ENCODE results near the gene SBF2.
"Not testable (repeated sequence)": the region's sequence is repeated elsewhere in the genome, so short reads cannot be mapped to it uniquely, and the experiment has no call there.

SBF2 gene

DNA sequence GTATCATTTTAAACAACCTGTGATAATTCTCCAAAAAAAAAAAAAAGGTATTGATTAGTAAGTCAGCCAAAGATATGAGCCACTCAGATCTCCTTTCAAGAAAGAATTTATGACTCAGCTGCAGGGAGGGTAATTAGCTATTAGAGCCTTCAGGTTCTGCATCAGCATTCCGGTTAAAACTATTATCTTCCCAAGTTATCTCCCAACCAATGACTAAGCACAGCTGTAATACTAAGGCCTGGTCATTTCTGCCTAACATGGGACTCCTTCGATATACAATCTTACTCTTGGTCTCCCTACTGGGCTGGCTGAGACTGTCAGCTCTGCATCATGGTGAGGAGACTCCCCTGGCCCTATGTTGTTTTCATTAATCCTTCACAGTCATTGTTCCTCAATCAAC, 60.4 kb downstream of the SBF2 start:
- Histone ChIP-seq H3K9me3 (ENCODE audit: control insufficient read depth, low read length) (no peaks in the 10 kb centered on the region), H3K9ac (ENCODE audit: low read length) (no peak overlapping the region), H3K4me1 (ENCODE audit: control insufficient read depth, insufficient read depth, low read length) (no peaks in the 10 kb centered on the region), H3K36me3 (ENCODE audit: control insufficient read depth, insufficient read depth, low read length) (no peaks in the 10 kb centered on the region), H3K4me3 (ENCODE audit: low read length) (no peak overlapping the region), H3K27me3 (ENCODE audit: control insufficient read depth, insufficient read depth, low read length) (no peaks in the 10 kb centered on the region)

GRCh38 chr11:10232756-10233155, 61.3 kb downstream of the SBF2 start:
- H3K27me3 ChIP-seq (ENCODE audit: control insufficient read depth, insufficient read depth, low read length), result no peaks in the 10 kb centered on the region
- no peaks in the 10 kb centered on the region for H3K9me3 ChIP-seq (ENCODE audit: control insufficient read depth, low read length)
- no peaks in the 10 kb centered on the region for H3K4me1 ChIP-seq (ENCODE audit: control insufficient read depth, insufficient read depth, low read length)
- no peak overlapping the region for H3K4me3 ChIP-seq (ENCODE audit: low read length)
- H3K9ac ChIP-seq (ENCODE audit: low read length), result no peak overlapping the region
- no peaks in the 10 kb centered on the region for H3K36me3 ChIP-seq (ENCODE audit: control insufficient read depth, insufficient read depth, low read length)

GRCh38 chr11:10231803-10232202, 62.2 kb downstream of the SBF2 start:
- not testable (repeated sequence) for H3K9me3 ChIP-seq (ENCODE audit: control insufficient read depth, low read length); H3K4me1 ChIP-seq (ENCODE audit: control insufficient read depth, insufficient read depth, low read length); H3K27me3 ChIP-seq (ENCODE audit: control insufficient read depth, insufficient read depth, low read length); H3K4me3 ChIP-seq (ENCODE audit: low read length); H3K9ac ChIP-seq (ENCODE audit: low read length); H3K36me3 ChIP-seq (ENCODE audit: control insufficient read depth, insufficient read depth, low read length)

- Histone ChIP-seq H3K9me3 (ENCODE audit: control insufficient read depth, low read length) (no peaks in the 10 kb centered on the region), H3K27me3 (ENCODE audit: control insufficient read depth, insufficient read depth, low read length) (no peaks in the 10 kb centered on the region), H3K9ac (ENCODE audit: low read length) (no peak overlapping the region), H3K36me3 (ENCODE audit: control insufficient read depth, insufficient read depth, low read length) (no peaks in the 10 kb centered on the region), H3K4me1 (ENCODE audit: control insufficient read depth, insufficient read depth, low read length) (no peaks in the 10 kb centered on the region), H3K4me3 (ENCODE audit: low read length) (no peak overlapping the region)
These were observed 68.5 kb downstream of the SBF2 start for GRCh38 chr11:10225553-10225952.

- Histone ChIP-seq H3K4me1 (ENCODE audit: control insufficient read depth, insufficient read depth, low read length) (no peaks in the 10 kb centered on the region), H3K9me3 (ENCODE audit: control insufficient read depth, low read length) (no peaks in the 10 kb centered on the region), H3K27me3 (ENCODE audit: control insufficient read depth, insufficient read depth, low read length) (no peaks in the 10 kb centered on the region), H3K36me3 (ENCODE audit: control insufficient read depth, insufficient read depth, low read length) (no peaks in the 10 kb centered on the region), H3K9ac (ENCODE audit: low read length) (no peak overlapping the region), H3K4me3 (ENCODE audit: low read length) (no peak overlapping the region)
These were observed 71.6 kb downstream of the SBF2 start for GRCh38 chr11:10222399-10222798.

- H3K9ac ChIP-seq (ENCODE audit: low read length), result no peak overlapping the region
- no peaks in the 10 kb centered on the region for H3K36me3 ChIP-seq (ENCODE audit: control insufficient read depth, insufficient read depth, low read length)
- H3K9me3 ChIP-seq (ENCODE audit: control insufficient read depth, low read length), result no peaks in the 10 kb centered on the region
- H3K27me3 ChIP-seq (ENCODE audit: control insufficient read depth, insufficient read depth, low read length), result no peaks in the 10 kb centered on the region
- H3K4me3 ChIP-seq (ENCODE audit: low read length), result no peak overlapping the region
- no peaks in the 10 kb centered on the region for H3K4me1 ChIP-seq (ENCODE audit: control insufficient read depth, insufficient read depth, low read length)
These were observed 72.7 kb downstream of the SBF2 start for GRCh38 chr11:10221342-10221741.

- no peak overlapping the region for H3K4me3 ChIP-seq (ENCODE audit: low read length)
- no peaks in the 10 kb centered on the region for H3K4me1 ChIP-seq (ENCODE audit: control insufficient read depth, insufficient read depth, low read length)
- H3K36me3 ChIP-seq (ENCODE audit: control insufficient read depth, insufficient read depth, low read length), result no peaks in the 10 kb centered on the region
- H3K9me3 ChIP-seq (ENCODE audit: control insufficient read depth, low read length), result no peaks in the 10 kb centered on the region
- H3K27me3 ChIP-seq (ENCODE audit: control insufficient read depth, insufficient read depth, low read length), result no peaks in the 10 kb centered on the region
- no peak overlapping the region for H3K9ac ChIP-seq (ENCODE audit: low read length)
These were observed 82.5 kb downstream of the SBF2 start for GRCh38 chr11:10211470-10211869.

- Histone ChIP-seq H3K27me3 (ENCODE audit: control insufficient read depth, insufficient read depth, low read length) (no peaks in the 10 kb centered on the region), H3K4me1 (ENCODE audit: control insufficient read depth, insufficient read depth, low read length) (no peaks in the 10 kb centered on the region), H3K36me3 (ENCODE audit: control insufficient read depth, insufficient read depth, low read length) (no peaks in the 10 kb centered on the region), H3K9ac (ENCODE audit: low read length) (no peak overlapping the region), H3K9me3 (ENCODE audit: control insufficient read depth, low read length) (no peaks in the 10 kb centered on the region), H3K4me3 (ENCODE audit: low read length) (no peak overlapping the region)
These were observed 84.7 kb downstream of the SBF2 start for GRCh38 chr11:10209326-10209725.

DNA sequence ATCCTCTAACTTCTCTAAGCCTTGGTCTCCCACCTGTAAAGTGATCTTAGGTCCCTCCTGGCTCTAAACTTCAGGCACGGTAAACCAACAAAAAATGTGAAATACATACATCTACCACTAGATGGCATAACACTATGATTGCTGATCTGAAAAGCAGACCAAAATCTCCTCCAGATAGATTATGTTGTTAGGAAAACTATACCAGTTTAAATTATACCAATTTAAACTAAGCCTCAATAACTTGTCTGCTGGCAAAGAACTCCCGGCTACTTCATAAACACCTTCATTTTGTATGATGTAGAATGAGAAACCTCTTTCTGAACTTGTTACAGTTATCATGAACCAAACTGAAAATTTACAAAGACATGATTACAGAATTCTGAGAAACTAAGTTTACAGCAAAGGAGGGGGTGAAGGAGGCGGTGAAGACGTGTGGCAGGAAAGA, 85.9 kb downstream of the SBF2 start:
- no peaks in the 10 kb centered on the region for H3K27me3 ChIP-seq (ENCODE audit: control insufficient read depth, insufficient read depth, low read length)
- no peaks in the 10 kb centered on the region for H3K9me3 ChIP-seq (ENCODE audit: control insufficient read depth, low read length)
- H3K4me3 ChIP-seq (ENCODE audit: low read length), result no peak overlapping the region
- H3K9ac ChIP-seq (ENCODE audit: low read length), result no peak overlapping the region
- H3K4me1 ChIP-seq (ENCODE audit: control insufficient read depth, insufficient read depth, low read length), result no peaks in the 10 kb centered on the region
- no peaks in the 10 kb centered on the region for H3K36me3 ChIP-seq (ENCODE audit: control insufficient read depth, insufficient read depth, low read length)

DNA sequence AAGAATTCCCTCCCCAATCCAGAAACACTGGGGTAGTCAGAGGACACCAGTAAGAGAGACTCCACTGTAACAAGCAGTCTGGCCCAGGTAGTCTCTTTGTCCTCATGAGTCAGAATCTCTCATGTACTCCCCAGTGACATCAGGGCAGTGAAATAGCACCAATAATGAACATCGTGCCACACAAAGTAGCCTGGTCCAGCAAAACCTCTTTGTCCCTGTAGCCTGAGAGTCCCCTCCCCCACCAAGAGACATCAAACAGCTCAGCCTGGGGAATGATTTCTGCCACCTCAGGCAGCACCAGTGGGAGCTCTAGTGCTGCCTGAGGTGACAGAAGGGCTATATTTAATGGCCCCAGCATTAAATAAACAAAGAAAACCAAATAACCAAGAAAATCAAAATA, 88.1 kb downstream of the SBF2 start:
- Histone ChIP-seq H3K9ac (ENCODE audit: low read length) (no peak overlapping the region), H3K36me3 (ENCODE audit: control insufficient read depth, insufficient read depth, low read length) (no peaks in the 10 kb centered on the region), H3K9me3 (ENCODE audit: control insufficient read depth, low read length) (no peaks in the 10 kb centered on the region), H3K4me3 (ENCODE audit: low read length) (no peak overlapping the region), H3K27me3 (ENCODE audit: control insufficient read depth, insufficient read depth, low read length) (no peaks in the 10 kb centered on the region), H3K4me1 (ENCODE audit: control insufficient read depth, insufficient read depth, low read length) (no peaks in the 10 kb centered on the region)

- Histone ChIP-seq H3K27me3 (ENCODE audit: control insufficient read depth, insufficient read depth, low read length) (no peaks in the 10 kb centered on the region), H3K9ac (ENCODE audit: low read length) (no peak overlapping the region), H3K4me1 (ENCODE audit: control insufficient read depth, insufficient read depth, low read length) (no peaks in the 10 kb centered on the region), H3K36me3 (ENCODE audit: control insufficient read depth, insufficient read depth, low read length) (no peaks in the 10 kb centered on the region), H3K4me3 (ENCODE audit: low read length) (no peak overlapping the region), H3K9me3 (ENCODE audit: control insufficient read depth, low read length) (no peaks in the 10 kb centered on the region)
These were observed 90.0 kb downstream of the SBF2 start for GRCh38 chr11:10204021-10204420.

DNA sequence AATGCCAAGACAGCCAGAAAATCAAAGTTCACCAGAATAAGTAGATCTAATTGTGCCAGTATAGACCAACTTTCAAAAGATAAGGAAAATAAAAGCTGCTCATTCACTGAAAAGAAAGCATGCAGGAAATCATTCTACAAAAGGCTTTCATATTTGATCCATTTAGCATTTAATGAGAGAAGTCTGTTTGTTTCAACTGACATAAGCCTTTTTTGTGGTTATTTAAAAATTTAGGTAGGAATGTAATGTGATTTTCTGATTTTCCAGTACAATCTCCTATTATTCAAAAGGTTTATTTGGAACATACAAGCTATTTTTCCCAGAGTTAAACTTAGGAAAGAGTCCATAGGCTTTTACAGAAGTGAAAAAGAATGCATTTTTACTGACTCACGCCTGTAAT, 92.7 kb downstream of the SBF2 start:
- Histone ChIP-seq H3K4me3 (ENCODE audit: low read length) (no peak overlapping the region), H3K36me3 (ENCODE audit: control insufficient read depth, insufficient read depth, low read length) (no peaks in the 10 kb centered on the region), H3K9ac (ENCODE audit: low read length) (no peak overlapping the region), H3K27me3 (ENCODE audit: control insufficient read depth, insufficient read depth, low read length) (no peaks in the 10 kb centered on the region), H3K9me3 (ENCODE audit: control insufficient read depth, low read length) (no peaks in the 10 kb centered on the region), H3K4me1 (ENCODE audit: control insufficient read depth, insufficient read depth, low read length) (no peaks in the 10 kb centered on the region)

DNA sequence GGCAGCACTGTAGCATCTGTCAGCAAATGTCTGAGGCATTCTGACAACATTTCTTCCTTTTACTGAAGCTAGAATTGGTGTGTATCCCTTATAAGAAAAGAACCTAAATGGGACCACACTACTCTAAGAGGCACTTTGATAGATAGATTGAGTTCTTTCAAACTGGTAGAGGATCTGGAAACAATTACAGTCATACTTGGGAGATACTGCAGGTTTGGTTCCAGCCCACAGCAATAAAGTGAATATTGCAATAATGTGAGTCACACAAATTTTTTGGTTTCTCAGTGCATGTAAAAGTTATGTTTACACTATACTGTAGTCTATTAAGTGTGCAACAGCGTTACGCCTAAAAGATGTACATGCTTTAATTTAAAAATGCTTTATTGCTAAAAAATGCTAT, 96.9 kb downstream of the SBF2 start:
- Histone ChIP-seq H3K36me3 (ENCODE audit: control insufficient read depth, insufficient read depth, low read length) (no peaks in the 10 kb centered on the region), H3K4me3 (ENCODE audit: low read length) (no peak overlapping the region), H3K27me3 (ENCODE audit: control insufficient read depth, insufficient read depth, low read length) (no peaks in the 10 kb centered on the region), H3K9me3 (ENCODE audit: control insufficient read depth, low read length) (no peaks in the 10 kb centered on the region), H3K4me1 (ENCODE audit: control insufficient read depth, insufficient read depth, low read length) (peaks cover 3% of the 10 kb centered on the region), H3K9ac (ENCODE audit: low read length) (no peak overlapping the region)
